Activated T-helper 17 cell treated with anti-CD3 and anti-CD28 coated beads, Interleukin-2, amount 50 U/mL, for 72 hours (primary cell): Measurements from ENCODE around the gene CAPN9. TPM values are rescaled to one million over a fixed set of nuclear protein-coding genes. Genes with fewer than 3 reads are reported as not detected.
"Not testable (repeated sequence)": the region's sequence is repeated elsewhere in the genome, so short reads cannot be mapped to it uniquely, and the experiment has no call there.

Source experiments
- ATAC-seq: fragments of 150-1000 bp; cut with Tn5 transposase; replicated peaks from 2 replicates; pipeline ENCODE4 v1.10.0; 2021; ENCODE audit warnings: mild to moderate bottlenecking, moderate library complexity
- H3K27ac Mint-ChIP-seq: one replicate; pipeline ENCODE4 v1.8.0; 2022; ENCODE audit warnings: mixed read lengths
- H3K27me3 Mint-ChIP-seq: one replicate; pipeline ENCODE4 v1.8.0; 2022; ENCODE audit warnings: mixed read lengths
- H3K36me3 Mint-ChIP-seq: one replicate; pipeline ENCODE4 v1.8.0; 2022; ENCODE audit warnings: low read depth, mild to moderate bottlenecking, mixed read lengths
- H3K4me1 Mint-ChIP-seq: one replicate; pipeline ENCODE4 v1.8.0; 2022; ENCODE audit warnings: mixed read lengths
- H3K4me3 Mint-ChIP-seq: one replicate; pipeline ENCODE4 v1.8.0; 2022; ENCODE audit warnings: mild to moderate bottlenecking, mixed read lengths
- H3K9me3 Mint-ChIP-seq: one replicate; pipeline ENCODE4 v1.8.0; 2022; ENCODE audit warnings: mixed read lengths
- total RNA-seq, 2 donors: library from RNA; stranded (reverse); gene quantifications; one replicate each; pipeline ENCODE4 v1.2.3, GENCODE V29; 2022

The CAPN9 gene
- total RNA-seq, 2 donors from 2014 or later: not detected

DNA sequence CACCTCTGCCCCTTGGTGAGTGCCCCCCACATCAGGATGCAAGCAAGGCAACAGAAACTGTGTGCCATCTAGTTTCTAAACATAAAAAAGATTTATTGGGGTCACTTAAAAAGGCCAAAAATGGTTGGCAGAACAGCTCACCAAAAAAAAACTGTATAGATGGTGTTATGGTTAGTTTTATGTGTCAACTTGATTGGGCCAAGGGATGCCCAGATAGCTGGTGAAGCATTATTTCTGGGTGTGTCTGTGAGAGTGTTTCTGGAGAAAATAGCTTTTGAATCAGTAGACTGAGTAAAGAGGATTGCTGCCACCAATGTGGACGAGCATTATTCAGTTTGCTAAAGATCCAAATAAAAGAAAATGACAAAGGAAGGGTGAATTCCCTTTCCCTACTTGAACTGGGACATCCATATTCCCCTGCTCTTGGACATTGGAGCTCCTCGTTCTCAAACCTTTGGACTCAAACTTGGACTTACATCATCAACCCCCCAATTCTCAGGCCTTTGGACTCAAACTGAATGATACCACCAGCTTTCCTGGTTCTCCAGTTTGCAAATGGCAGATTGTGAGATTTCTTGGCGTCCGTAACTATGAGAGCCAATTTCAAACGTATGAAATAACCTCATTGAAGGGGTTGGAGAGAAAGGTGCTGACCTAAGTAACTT is 16.9 kb downstream of the CAPN9 start:
- Mint-ChIP-seq H3K36me3 (no peaks in the 10 kb centered on the region), H3K4me1 (no peaks in the 10 kb centered on the region), H3K9me3 (no peaks in the 10 kb centered on the region), H3K4me3 (no peak overlapping the region), H3K27me3 (peaks cover 10% of the 10 kb centered on the region), H3K27ac (no peak overlapping the region)
- ATAC-seq: no peak

DNA sequence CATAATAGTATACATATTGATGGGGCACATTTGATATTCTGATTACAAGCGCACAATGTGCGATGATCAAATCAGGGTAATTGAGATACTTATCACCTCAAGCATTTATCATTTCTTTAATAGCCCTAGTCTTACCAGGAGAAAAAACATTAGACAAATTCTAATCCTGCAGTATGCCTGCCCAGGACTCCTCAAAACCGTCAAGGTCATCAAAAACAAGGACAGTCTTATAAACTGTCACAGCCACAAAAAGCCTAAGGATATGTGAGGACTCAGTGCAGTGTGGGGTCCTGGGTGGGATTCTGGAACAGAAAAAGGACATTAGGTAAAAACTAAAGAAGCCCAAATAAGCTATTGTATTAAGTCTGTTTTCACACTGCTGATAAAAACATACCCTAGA is 19.1 kb downstream of the CAPN9 start:
- no peaks in the 10 kb centered on the region for H3K9me3 Mint-ChIP-seq
- peaks cover 7% of the 10 kb centered on the region for H3K27me3 Mint-ChIP-seq
- no peak overlapping the region for H3K4me3 Mint-ChIP-seq
- no peak overlapping the region for H3K27ac Mint-ChIP-seq
- no peak for ATAC-seq
- no peaks in the 10 kb centered on the region for H3K4me1 Mint-ChIP-seq
- no peaks in the 10 kb centered on the region for H3K36me3 Mint-ChIP-seq

DNA sequence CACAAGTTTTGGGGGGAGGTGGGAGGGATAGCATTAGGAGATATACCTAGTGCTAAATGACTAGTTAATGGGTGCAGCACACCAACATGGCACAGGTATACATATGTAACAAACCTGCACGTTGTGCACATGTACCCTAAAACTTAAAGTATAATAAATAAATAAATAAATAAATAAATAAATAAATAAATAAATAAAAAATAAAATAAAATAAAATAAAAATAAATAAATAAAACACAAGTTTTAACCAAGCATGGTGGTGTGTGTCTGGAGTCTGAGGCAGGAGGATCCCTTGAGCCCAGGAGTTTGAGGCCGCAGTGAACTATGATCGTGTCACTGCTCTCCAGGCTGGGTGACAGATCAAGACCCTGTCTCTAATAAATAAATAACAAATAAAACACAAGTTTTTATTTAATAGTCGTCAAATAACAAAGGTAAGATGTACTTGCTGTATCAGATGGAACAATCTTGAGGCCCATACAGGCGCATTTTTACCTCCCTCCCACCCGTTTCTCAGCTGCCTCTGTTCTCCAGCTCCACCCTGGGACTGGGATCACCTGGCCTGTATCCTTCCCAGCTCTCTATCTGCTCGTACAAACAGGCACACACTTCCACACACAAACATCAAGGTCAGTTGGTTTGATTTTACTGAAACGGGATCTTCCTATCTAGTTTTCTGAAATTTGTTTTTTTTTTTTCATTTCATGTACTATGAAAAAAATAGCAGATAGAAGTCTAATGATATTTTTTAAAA is 20.8 kb downstream of the CAPN9 start:
- H3K27me3 Mint-ChIP-seq, H3K4me1 Mint-ChIP-seq, H3K4me3 Mint-ChIP-seq, H3K9me3 Mint-ChIP-seq, H3K36me3 Mint-ChIP-seq, ATAC-seq, H3K27ac Mint-ChIP-seq: not testable (repeated sequence)

DNA sequence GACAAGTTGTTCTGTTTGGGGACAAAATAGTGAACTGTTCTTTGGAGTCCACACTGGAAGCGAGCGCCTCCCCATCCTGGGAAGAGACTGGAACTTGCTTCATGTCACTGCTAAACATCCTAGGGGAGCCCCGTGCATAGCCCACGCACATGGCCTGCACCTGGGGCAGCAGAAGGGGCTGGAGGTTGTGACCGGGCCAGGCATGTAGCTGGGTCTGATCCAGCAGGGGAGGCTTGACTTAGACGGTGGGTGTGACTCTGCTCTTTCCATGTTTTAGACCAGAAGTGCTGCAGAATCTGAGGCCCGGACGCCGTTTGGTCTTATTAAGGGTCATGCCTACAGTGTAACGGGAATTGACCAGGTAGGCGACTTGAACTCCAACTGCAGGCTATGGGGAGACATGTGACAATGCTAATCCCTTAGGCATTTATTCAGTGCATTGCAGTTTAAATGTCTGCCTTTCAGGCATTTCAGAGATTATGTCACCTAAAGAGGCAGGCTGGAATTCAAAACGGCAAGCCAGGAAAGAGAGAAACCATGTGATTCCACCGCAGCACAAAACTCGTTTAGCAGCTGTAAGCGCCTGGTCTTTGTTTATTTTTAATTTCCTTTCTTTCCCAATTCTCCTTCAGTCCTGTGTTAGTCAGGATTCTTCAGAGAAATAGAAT is 21.8 kb downstream of the CAPN9 start:
- no peak overlapping the region for H3K27ac Mint-ChIP-seq
- H3K27me3 Mint-ChIP-seq: no peaks in the 10 kb centered on the region
- no peak overlapping the region for H3K4me3 Mint-ChIP-seq
- no peaks in the 10 kb centered on the region for H3K9me3 Mint-ChIP-seq
- H3K36me3 Mint-ChIP-seq: no peaks in the 10 kb centered on the region
- ATAC-seq: no peak
- no peaks in the 10 kb centered on the region for H3K4me1 Mint-ChIP-seq

DNA sequence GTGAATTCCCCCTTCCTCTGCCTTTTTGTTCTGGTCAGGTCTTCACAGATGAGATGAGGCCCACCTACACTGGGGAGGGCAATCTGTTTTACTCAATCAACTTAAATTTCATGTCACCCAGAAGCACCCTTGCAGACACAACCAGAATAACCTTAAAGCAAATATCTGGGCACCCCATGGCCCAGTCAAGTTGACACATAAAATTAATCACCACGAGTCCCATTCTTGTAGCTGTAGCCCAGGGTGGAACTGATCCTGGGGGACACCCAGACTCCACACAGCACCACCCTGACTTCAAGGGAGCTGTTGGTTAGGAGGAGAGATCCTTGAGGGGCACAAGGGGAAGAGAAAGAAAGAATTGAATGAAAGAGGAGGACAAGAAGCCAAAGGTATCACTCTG is 23.1 kb downstream of the CAPN9 start:
- Mint-ChIP-seq H3K4me3 (no peak overlapping the region), H3K27me3 (peaks cover 5% of the 10 kb centered on the region), H3K4me1 (no peaks in the 10 kb centered on the region), H3K27ac (no peak overlapping the region), H3K36me3 (no peaks in the 10 kb centered on the region), H3K9me3 (no peaks in the 10 kb centered on the region)
- ATAC-seq: no peak

DNA sequence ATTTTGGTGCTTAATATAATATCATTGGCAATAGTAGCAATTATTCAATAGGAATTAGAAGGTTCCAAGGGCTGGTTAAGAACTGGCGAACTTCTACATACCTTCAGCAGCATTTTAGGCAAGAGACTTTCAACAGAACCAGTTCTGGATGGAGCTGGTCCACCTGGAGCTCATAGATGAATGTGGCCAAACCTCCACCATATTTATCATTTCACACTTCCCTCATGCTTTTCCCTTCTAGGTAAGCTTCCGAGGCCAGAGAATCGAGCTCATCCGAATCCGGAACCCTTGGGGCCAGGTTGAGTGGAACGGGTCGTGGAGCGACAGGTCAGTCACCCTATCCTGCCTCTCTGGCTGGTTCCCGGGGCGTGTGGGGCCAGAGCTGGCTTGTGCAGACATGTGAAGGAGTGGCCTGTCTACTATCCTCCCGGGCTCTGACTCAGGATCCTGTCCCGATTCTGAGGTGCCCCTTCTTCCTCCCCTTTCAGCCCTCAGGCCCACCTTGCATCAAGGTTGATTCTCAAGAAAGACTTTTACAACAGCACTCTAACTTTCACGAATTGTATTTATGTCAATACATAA is 24.7 kb downstream of the CAPN9 start:
- ATAC-seq: no peak
- Mint-ChIP-seq H3K4me3 (no peak overlapping the region), H3K27ac (no peak overlapping the region), H3K4me1 (no peaks in the 10 kb centered on the region), H3K27me3 (peaks cover 12% of the 10 kb centered on the region), H3K36me3 (no peaks in the 10 kb centered on the region), H3K9me3 (no peaks in the 10 kb centered on the region)

DNA sequence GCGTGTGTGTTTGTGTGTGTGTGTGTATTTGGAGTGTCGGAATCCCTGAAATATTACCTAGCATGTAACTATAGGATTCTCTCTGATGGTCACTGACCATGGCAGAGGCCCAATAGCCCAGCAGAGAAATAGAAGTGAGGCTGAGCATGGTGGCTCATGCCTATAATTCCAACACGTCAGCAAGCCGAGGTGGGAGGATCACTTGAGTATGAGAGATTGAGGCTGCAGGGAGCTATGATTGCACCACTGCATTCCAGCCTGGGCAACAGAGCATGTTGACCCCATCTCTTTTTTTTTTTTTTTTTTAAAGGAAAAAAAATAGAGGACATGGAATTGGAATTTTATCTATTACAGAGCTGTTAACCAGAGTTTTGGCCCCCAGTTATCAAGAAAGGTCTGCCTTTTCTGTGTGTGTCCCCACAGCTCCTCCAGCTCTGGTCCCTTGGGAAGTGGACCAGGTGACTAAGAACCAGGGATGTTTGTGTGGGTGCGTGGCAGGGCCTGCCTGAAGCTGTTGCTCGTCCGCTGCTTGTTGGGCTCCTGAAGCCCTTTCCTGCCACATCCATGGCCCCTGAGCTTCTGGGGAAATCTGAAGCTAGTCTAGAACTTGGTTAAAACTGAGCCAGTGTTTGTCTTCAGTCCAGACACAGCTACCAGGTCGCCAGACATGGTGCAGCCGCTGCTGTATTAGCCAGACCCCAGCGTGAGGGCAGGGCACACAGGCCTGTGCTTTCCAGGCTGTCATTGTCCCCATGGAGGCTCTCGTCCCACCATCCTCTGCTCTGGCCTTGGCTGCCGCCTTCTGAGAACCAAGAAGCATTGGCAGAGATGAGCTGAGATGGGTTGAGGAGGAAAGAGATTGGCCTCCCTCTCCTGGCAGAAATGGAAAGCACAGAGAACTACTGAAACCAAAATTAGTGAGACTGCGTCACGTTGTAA is 25.5 kb downstream of the CAPN9 start:
- Mint-ChIP-seq H3K27me3 (peaks cover 13% of the 10 kb centered on the region), H3K9me3 (no peaks in the 10 kb centered on the region), H3K27ac (no peak overlapping the region), H3K36me3 (no peaks in the 10 kb centered on the region), H3K4me1 (no peaks in the 10 kb centered on the region), H3K4me3 (no peak overlapping the region)
- ATAC-seq: no peak

DNA sequence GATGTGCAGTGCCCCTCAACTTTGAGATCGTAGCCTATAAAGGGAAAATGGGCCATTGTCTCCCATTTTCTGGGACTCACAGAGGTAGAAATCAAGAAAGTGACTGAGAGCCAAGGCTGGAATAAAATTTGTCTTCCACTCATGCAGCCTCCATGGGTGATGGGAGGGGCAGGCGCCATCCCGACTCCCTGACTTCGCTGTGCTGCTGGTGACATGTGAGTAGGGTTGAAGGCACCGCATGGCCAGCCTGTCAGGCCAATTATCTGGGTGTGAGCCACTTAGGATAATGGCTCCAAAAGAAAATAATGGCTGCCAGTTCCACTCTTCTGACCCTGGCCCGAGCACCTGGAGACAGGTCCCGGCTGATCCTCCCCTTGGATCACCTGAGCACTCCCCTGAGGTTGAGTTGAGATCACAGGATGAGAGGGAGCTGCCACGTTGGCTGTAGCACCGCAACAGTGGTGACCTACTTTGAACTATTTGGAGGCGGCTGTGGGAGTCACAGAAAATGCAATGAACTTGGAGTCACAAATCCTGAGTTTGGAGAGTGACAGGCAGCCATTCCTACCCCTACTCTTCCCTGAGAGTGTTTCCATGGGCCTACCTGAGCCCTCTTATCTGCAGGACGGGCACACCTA is 26.3 kb downstream of the CAPN9 start:
- Mint-ChIP-seq H3K27me3 (peaks cover 13% of the 10 kb centered on the region), H3K9me3 (no peaks in the 10 kb centered on the region), H3K4me3 (no peak overlapping the region), H3K36me3 (no peaks in the 10 kb centered on the region), H3K4me1 (no peaks in the 10 kb centered on the region), H3K27ac (no peak overlapping the region)
- no peak for ATAC-seq

DNA sequence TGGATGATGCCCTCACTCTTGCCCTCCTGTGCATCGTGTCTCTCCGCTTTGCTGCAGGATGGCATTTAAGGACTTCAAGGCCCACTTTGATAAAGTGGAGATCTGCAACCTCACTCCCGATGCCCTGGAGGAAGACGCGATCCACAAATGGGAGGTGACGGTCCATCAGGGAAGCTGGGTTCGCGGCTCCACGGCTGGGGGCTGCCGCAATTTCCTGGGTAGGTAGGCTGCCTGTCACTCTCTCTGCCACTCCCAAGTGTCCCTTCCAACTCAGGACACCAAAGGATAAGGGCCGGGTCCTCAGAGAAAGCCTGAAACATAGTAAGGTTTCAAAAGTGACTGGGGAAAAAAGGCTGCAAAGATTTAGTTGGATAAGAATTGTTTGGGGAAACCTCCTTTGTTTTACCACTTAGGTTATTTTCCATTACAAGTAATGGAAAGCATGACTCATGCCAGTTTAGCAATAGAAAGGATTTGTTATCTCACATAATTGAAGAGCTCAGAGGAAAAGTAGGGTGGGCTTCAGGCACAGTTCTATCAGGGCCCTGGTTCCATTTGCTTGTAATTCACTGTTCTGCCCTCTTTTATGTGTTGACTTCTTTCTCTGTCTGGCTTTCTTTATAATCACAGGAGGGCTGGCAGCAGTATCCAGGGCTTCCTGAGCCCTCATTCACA is 31.9 kb downstream of the CAPN9 start:
- no peaks in the 10 kb centered on the region for H3K9me3 Mint-ChIP-seq
- ATAC-seq: no peak
- H3K4me3 Mint-ChIP-seq: no peak overlapping the region
- no peak overlapping the region for H3K27ac Mint-ChIP-seq
- H3K4me1 Mint-ChIP-seq: no peaks in the 10 kb centered on the region
- H3K36me3 Mint-ChIP-seq: no peaks in the 10 kb centered on the region
- H3K27me3 Mint-ChIP-seq: peaks cover 23% of the 10 kb centered on the region

DNA sequence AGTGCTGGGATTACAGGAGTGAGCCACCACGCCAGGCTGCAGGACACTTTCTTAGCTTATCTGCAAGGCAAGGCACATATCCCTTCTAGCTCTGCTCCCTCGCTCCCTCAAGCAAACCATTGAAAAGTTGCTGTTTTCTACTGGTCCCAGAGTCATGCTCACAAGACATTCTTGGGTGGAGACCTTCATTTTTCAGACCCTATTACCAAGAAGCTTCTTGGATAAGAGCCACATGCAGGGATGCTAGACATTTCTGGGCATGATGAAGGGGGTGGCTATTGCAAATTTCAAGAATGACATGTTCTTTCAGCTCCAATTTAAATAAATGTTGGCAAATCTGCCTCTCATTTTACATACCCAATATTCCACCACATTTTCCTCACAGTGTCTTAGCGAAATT is 33.9 kb downstream of the CAPN9 start:
- H3K9me3 Mint-ChIP-seq: no peaks in the 10 kb centered on the region
- H3K27ac Mint-ChIP-seq: no peak overlapping the region
- no peak for ATAC-seq
- no peaks in the 10 kb centered on the region for H3K4me1 Mint-ChIP-seq
- H3K36me3 Mint-ChIP-seq: no peaks in the 10 kb centered on the region
- no peak overlapping the region for H3K4me3 Mint-ChIP-seq
- peaks cover 17% of the 10 kb centered on the region for H3K27me3 Mint-ChIP-seq

DNA sequence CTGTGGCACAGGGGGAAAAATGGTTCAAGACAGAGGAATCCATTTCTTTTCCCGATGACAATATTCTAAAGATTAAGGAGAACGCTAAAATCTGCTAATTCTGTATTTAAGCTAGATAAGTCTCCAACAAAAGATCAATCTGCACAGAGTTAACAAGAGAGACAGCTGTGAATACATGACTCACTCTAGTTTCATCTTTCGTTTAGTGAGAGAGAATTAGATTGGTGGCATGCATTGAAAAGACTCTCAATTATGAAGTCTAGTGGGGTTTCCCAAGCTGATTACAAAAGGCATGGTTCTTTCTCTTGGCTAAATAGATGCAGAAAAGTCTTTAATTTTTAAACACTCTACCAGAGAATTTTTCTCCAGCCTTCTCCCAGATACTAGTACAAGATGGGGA is 34.4 kb downstream of the CAPN9 start:
- Mint-ChIP-seq H3K27me3 (peaks cover 15% of the 10 kb centered on the region), H3K4me3 (no peak overlapping the region), H3K9me3 (no peaks in the 10 kb centered on the region), H3K27ac (no peak overlapping the region), H3K4me1 (no peaks in the 10 kb centered on the region), H3K36me3 (no peaks in the 10 kb centered on the region)
- ATAC-seq: peak; percentile 74

DNA sequence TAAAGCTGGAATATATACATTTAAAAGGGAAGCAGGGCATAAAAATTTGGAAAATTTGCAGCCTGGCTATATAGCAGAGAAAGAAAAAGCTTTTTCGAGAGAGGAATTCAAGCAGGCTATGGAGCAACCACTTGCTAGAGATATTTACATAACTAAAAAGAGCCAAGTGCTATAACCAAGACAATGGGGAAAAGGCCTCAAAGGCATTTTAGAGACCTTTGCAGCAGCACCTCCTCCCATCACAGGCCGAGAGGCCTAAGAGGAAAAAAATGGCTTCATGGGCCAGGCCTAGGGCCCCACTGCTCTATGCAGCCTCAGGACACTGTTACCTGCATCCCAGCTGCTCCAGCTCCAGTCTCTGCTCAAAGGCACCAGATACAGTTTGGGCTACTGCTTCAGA is 37.0 kb downstream of the CAPN9 start:
- Mint-ChIP-seq H3K27me3 (peaks cover 11% of the 10 kb centered on the region), H3K36me3 (no peaks in the 10 kb centered on the region), H3K4me1 (no peaks in the 10 kb centered on the region), H3K4me3 (no peak overlapping the region), H3K9me3 (no peaks in the 10 kb centered on the region), H3K27ac (no peak overlapping the region)
- ATAC-seq: no peak

DNA sequence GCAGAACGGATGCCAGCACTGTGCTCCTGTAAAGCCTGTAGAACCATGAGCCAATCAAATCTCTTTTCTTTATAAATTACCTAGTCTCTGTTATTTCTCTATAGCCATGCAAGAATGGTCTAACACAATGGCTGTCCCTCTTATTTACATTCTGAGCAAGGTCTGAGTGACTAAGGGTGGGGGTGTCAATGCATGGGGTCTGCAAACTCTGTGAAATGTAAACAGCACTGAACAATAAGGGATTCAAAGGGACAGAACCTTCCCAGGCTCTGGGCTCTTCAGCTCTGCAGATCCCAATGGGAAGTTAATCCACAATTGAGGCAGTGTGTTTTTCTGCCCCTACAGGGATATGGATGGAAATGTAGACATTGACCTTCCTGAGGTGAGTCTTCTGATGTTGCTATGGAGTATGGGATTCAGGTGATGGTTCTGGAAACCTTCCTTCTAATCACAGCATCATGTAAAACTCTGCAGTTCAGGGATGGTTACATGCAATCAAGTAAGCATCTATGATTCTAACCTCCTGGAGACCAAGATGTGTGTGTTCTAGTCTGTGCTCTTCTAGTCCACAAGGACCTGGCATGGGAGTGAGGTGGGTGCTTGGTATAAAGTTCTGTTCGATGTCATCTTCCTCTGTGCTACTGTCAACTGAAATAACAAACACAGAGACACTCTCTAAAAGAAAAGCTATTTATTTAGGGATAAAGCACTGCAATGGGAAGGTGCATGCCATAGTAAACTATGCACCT is 38.6 kb downstream of the CAPN9 start:
- Mint-ChIP-seq H3K4me1 (no peaks in the 10 kb centered on the region), H3K27me3 (peaks cover 3% of the 10 kb centered on the region), H3K27ac (no peak overlapping the region), H3K9me3 (no peaks in the 10 kb centered on the region), H3K4me3 (no peak overlapping the region), H3K36me3 (no peaks in the 10 kb centered on the region)
- ATAC-seq: no peak
